ENCODE data around the gene GMCL2.
"Not testable (repeated sequence)": the region's sequence is repeated elsewhere in the genome, so short reads cannot be mapped to it uniquely, and the experiment has no call there.

The GMCL2 gene

GRCh38 chr5:178187014-178187413, at the start of gene GMCL2:
Gene GMCL2 (minus strand): TSS chr5:178187371. CDS start chr5:178187299, 72 bp downstream.
- in situ Hi-C loops (cut with HindIII; ENCODE audit: low pct_ligation_motif_present, low pct_unique_long_range_greater_than_20kb, low sequenced_read_pairs) = no loop called here
- no peak for DNase-seq

- in situ Hi-C loops (cut with HindIII; ENCODE audit: low pct_ligation_motif_present, low pct_unique_long_range_greater_than_20kb, low sequenced_read_pairs) = no loop called here
- DNase-seq = no peak
These were observed 49.5 kb upstream of the GMCL2 start for GRCh38 chr5:178236679-178237078.

GRCh38 chr5:178236126-178236525, 49.0 kb upstream of the GMCL2 start:
- in situ Hi-C loops (cut with HindIII; ENCODE audit: low pct_ligation_motif_present, low pct_unique_long_range_greater_than_20kb, low sequenced_read_pairs) = no loop called here
- DNase-seq = no peak

- in situ Hi-C loops (cut with HindIII; ENCODE audit: low pct_ligation_motif_present, low pct_unique_long_range_greater_than_20kb, low sequenced_read_pairs) = no loop called here
These were observed 48.4 kb upstream of the GMCL2 start for GRCh38 chr5:178235588-178235974.

GRCh38 chr5:178234750-178235587, 47.8 kb upstream of the GMCL2 start:
- in situ Hi-C loops (cut with HindIII; ENCODE audit: low pct_ligation_motif_present, low pct_unique_long_range_greater_than_20kb, low sequenced_read_pairs) = no loop called here
- DNase-seq = peak; percentile 67

More at GRCh38 chr5:178235588-178235974, 48.4 kb upstream of the GMCL2 start:
- DNase-seq = no peak

- in situ Hi-C loops (cut with HindIII; ENCODE audit: low pct_ligation_motif_present, low pct_unique_long_range_greater_than_20kb, low sequenced_read_pairs) = no loop called here
- DNase-seq = no peak
These were observed 47.1 kb upstream of the GMCL2 start for GRCh38 chr5:178234121-178234749.

- DNase-seq = no peak
- in situ Hi-C loops (cut with HindIII; ENCODE audit: low pct_ligation_motif_present, low pct_unique_long_range_greater_than_20kb, low sequenced_read_pairs) = no loop called here
These were observed 45.8 kb upstream of the GMCL2 start for GRCh38 chr5:178232920-178233429.

- peak; percentile 63 for DNase-seq
- in situ Hi-C loops (cut with HindIII; ENCODE audit: low pct_ligation_motif_present, low pct_unique_long_range_greater_than_20kb, low sequenced_read_pairs) = no loop called here
These were observed 45.2 kb upstream of the GMCL2 start, which contains the start of gene PHYKPL for GRCh38 chr5:178232124-178232919. Gene PHYKPL (minus strand): TSS chr5:178232802. CDS start chr5:178232550, 252 bp downstream.

- no peak for DNase-seq
- in situ Hi-C loops (cut with HindIII; ENCODE audit: low pct_ligation_motif_present, low pct_unique_long_range_greater_than_20kb, low sequenced_read_pairs) = no loop called here
These were observed 44.5 kb upstream of the GMCL2 start for GRCh38 chr5:178231539-178232123.

GRCh38 chr5:178230879-178231538, 43.8 kb upstream of the GMCL2 start:
- in situ Hi-C loops (cut with HindIII; ENCODE audit: low pct_ligation_motif_present, low pct_unique_long_range_greater_than_20kb, low sequenced_read_pairs) = no loop called here
- DNase-seq = no peak

GRCh38 chr5:178229861-178230260, 42.7 kb upstream of the GMCL2 start:
- DNase-seq = no peak
- in situ Hi-C loops (cut with HindIII; ENCODE audit: low pct_ligation_motif_present, low pct_unique_long_range_greater_than_20kb, low sequenced_read_pairs) = no loop called here

- in situ Hi-C loops (cut with HindIII; ENCODE audit: low pct_ligation_motif_present, low pct_unique_long_range_greater_than_20kb, low sequenced_read_pairs); DNase-seq: not testable (repeated sequence)
These were observed 41.9 kb upstream of the GMCL2 start for GRCh38 chr5:178229111-178229510.

- in situ Hi-C loops (cut with HindIII; ENCODE audit: low pct_ligation_motif_present, low pct_unique_long_range_greater_than_20kb, low sequenced_read_pairs) = no loop called here
- no peak for DNase-seq
These were observed 41.4 kb upstream of the GMCL2 start for GRCh38 chr5:178228609-178229008.

- in situ Hi-C loops (cut with HindIII; ENCODE audit: low pct_ligation_motif_present, low pct_unique_long_range_greater_than_20kb, low sequenced_read_pairs) = no loop called here
- DNase-seq = no peak
These were observed 40.8 kb upstream of the GMCL2 start for GRCh38 chr5:178227929-178228328.

- no peak for DNase-seq
- in situ Hi-C loops (cut with HindIII; ENCODE audit: low pct_ligation_motif_present, low pct_unique_long_range_greater_than_20kb, low sequenced_read_pairs) = no loop called here
These were observed 40.0 kb upstream of the GMCL2 start for GRCh38 chr5:178227138-178227659.

GRCh38 chr5:178225174-178225573, 38.0 kb upstream of the GMCL2 start:
- in situ Hi-C loops (cut with HindIII; ENCODE audit: low pct_ligation_motif_present, low pct_unique_long_range_greater_than_20kb, low sequenced_read_pairs) = no loop called here
- DNase-seq = no peak

GRCh38 chr5:178224403-178224802, 37.2 kb upstream of the GMCL2 start:
- DNase-seq = no peak

GRCh38 chr5:178223828-178224335, 36.7 kb upstream of the GMCL2 start:
- DNase-seq = no peak

More at GRCh38 chr5:178224403-178224802, 37.2 kb upstream of the GMCL2 start:
- in situ Hi-C loops (cut with HindIII; ENCODE audit: low pct_ligation_motif_present, low pct_unique_long_range_greater_than_20kb, low sequenced_read_pairs) = no loop called here

More at GRCh38 chr5:178223828-178224335, 36.7 kb upstream of the GMCL2 start:
- in situ Hi-C loops (cut with HindIII; ENCODE audit: low pct_ligation_motif_present, low pct_unique_long_range_greater_than_20kb, low sequenced_read_pairs) = no loop called here

Measured in ACHN (cell line).